ENCODE data around the gene NMS.

NMS gene

DNA sequence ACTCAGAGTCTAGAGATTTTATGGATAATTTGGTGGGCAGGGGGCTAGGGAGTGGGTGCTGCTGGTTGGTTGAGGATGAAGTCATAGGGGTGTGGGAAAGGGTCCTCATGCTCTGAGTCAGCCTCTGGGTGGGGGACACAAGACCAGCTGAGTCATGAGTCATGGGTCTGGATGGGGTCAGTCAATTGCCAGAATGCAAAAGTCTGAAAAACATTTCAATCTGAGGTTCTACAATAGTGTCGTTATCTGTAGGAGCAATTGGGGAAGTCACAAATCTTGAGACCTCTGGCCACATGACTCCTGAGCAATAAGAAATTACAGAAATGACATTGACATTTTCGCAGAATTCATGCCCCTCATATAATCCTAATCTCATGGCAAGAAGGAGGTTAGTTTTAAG, 15.1 kb downstream of the NMS start:
- no peak for DNase-seq (ENCODE audit: low read depth)

DNA sequence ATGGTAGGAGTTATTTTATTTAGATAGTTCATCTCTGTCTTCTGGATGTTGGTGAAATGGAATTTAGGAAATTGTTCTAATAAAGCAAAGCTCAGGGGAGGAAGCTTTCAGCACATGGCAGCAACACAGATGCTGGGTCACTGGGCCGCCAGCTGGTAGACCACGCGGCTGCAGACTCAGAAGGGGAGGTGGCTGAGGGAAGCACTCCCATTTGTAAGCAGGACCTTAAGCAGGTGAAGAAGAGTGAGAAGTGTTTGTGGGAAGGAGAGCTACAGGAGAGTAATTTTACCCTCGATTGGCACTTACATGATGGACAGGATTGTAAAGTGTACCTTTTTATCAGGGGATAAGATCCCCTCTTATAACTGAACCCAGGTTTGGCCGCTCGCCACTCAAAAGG, 24.4 kb downstream of the NMS start:
- no peak for DNase-seq (ENCODE audit: low read depth)

DNA sequence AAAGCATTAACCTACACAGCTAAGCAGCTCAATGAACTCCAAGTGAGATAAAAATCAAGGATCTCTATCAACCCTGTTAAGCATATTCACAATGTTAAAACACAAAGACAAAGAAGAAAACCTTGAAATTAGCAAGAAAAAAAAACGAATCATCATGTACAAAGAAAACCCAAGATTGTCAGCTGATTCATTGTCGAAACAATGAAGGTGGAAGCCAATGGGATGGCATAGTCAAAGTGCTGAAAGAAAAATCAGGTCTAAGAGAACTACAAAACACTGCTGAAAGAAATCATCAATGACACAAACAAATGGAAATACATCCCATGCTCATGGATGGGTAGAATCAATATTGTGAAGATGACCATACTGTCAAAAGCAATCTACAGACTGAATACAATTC, 32.5 kb downstream of the NMS start:
- no peak for DNase-seq (ENCODE audit: low read depth)

DNA sequence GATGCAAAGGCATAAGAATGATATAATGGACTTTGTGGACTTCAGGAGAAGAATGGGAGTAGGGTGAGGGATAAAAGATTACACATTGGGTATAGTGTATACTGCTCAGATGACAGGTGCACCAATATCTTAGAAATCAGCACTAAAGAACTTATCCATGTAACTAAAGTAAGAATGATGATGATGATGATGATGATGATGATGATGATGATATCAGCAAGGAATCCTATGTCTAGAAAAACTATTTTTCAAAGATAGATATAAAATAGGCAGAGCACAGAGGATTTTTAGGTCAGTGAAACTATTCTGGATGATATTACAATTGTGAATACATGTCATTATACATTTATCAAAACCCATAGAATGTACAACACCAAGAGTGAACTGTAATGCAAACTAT, 34.3 kb downstream of the NMS start:
- no peak for DNase-seq (ENCODE audit: low read depth)

DNA sequence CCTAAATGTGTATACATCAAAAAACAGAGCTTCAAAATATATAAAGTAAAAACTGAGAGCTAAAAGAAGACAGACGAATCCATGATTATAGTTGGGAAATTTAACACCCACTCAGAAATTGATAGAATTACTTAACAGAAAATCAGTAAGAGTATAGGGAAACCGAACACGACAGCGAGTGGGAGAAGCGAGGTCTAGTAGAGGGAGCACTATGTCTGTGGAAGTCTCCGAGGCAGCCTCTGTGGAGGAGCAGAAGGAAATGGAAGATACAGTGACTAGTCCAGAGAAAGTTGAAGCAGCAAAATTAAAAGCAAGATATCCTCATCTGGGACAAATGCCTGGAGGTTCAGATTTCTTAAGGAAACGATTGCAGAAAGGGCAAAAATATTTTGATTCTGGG, 38.8 kb downstream of the NMS start:
- no peak for DNase-seq (ENCODE audit: low read depth)

DNA sequence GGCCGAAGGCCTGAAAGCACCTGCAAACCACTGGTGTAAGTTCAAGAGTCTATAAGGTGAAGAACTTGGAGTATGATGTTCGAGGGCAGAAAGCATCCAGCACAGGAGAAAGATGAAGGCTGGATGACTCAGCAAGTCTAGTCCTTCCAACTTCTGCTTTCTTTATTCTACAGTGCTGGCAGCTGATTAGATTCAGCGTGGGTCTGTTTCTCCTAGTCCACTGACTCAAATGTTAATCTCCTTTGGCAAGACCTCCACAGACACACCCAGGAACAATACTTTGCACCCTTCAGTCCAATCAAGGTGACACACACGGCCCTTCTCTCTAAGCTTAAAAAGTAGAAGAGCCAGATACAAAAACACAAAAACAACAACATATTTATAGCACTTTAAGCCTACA, 43.4 kb downstream of the NMS start:
- no peak for DNase-seq (ENCODE audit: low read depth)

DNA sequence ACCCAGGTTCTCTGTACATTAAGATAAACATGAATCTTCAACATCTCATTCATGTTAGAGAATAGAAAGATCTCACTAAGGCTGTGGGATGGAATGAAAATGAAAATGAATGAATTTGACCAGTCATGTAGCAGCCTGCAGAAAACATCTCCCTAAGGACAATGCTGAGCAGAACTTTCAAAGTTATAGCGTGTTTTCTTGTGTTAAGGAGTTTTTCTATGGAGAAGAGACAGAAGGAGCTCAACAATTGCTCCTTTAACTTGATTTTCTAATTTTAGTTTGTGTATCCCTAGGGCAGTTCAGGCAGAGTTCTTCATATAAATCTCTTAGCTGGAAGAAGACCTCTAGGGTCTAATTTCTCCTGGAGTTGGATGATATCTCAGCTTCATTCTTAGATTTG, 47.3 kb downstream of the NMS start:
- DNase-seq (ENCODE audit: low read depth) = no peak

DNA sequence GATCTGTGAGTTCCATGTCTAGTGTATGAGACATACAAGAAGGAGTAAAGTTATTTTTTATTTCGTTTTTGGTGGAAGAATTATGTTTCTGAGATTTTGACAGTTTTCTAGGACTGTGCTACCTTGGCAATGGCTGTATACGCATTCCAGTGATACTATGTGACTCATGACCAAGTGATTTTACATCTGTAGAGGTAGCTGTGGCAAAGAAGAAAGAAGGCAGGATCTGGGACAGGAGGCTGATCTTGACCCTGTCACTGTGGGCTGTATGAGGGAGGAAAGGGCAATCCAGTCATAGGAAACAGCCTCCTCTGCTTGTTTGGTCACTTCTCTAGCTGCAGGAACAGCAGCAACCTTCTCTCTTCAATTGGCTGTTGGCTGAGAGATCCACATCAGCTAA, 48.5 kb downstream of the NMS start:
- DNase-seq (ENCODE audit: low read depth) = no peak

DNA sequence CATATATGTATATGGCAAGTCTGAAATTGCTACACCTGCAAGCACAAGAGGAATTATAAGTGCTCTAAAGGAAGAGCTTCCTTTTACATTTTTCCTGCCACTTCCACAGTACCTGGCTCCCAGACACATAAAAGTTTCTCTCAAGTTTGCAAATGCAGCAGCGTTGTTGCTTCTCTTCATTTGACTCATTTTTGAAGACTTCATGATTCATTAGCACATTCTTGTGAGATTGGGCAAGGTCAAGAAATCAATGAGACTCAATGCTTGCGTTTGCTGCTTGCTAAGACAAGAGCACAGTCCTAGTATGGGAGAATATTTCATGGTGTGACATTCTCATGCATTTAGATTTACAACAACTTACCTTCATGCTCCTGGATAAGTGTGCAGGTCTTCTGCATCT, 49.9 kb downstream of the NMS start:
- DNase-seq (ENCODE audit: low read depth) = no peak

DNA sequence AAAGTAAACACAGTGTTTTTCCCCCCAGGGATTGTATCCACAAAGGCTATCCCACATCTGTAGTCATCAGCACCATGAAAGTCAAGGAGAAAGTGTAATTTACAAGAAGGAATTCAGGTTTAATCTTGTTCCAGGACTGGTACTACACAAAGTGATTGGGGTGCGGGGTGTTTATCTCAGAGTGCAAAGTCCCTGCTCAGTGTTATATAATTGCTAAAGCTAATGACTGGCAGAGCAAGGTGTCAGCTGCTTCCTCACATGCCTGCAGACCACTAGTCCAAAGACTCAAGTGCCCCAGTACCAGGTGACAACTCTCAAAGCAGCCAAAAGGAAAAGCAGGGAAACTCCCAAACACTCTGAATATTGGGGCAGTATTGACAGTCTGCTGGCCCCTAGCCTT, 52.1 kb downstream of the NMS start:
- no peak for DNase-seq (ENCODE audit: low read depth)

DNA sequence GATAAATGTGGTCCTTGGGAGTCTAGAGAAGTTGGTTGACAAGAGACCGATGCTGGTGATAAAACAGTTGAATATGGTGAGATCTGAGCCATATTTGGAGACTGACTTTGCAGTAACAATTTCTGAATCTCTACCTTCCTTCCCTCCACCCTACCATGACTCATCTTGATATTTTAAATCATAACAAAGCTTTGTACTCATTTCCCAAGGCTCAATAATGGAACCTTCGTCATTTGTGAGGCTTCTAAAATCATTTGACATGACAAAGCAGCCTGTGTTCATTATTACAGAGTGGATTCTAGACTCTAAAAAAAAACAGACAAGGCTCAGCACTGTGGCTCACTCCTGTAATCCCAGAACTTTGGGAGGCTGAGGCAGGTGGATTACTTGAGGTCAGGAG, 54.0 kb downstream of the NMS start:
- no peak for DNase-seq (ENCODE audit: low read depth)

DNA sequence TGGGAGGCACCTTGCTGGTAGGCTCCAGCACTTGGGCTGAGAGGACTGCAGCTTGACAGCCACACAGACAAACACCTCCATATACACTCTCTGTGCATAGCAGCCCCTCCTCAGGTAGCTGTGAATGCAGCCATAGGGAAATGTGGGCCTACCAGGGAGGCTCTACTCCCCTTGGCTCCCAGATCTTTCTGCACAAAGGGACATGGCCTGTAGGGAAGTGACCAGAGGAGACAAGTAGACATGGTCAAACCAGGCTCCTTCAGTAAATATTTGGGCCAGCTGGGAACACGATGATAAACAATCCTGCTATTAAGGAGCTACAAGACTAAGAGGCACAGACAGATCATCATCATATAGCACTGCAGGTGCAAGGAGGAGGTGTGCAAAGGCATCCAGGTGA, 56.6 kb downstream of the NMS start:
- DNase-seq (ENCODE audit: low read depth) = no peak

DNA sequence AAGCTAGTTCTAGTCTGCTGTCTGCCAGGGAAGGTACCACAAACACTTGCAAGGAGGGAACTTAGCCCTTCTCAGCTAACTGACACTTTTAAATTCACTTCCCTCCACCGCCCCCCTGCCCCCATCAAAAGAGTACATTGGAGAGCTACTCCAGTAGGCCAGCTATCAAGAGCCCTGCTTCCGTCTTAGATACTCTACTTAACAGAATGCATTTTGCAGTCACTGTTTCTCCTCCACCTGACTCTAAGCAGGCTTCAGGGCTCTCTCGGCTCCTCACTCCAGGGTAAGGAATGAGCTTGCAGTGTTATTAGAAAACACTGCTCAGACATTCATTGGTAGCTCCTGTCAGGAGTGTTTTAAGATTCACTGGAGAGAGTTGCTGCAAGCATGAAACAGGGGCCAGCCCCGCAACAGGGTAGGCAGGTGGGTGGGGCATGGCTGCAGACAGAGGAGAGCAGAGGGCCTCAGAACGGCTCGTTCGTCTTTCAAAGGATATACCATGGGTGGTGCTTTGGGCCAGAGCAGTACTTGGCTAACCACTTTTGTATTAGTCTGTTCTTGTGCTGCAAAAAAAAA, 57.2 kb downstream of the NMS start:
- no peak for DNase-seq (ENCODE audit: low read depth)

DNA sequence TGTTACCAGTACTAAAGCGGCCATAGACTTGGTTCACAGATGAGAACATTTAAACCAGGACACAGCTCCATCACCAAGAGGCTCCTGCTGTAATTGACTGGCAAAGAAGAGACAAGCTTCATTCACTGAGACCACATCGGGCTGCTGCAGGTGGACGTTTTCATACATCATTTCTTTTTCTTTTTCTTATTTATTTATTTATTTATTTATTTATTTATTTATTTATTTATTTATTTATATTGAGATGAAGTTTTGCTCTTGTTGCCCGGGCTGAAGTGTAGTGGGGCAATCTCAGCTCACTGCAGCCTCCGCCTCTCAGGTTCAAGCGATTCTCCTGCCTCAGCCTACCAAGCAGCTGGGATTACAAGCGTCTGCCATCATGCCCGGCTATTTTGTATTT, 58.9 kb downstream of the NMS start:
- DNase-seq (ENCODE audit: low read depth) = no peak

DNA sequence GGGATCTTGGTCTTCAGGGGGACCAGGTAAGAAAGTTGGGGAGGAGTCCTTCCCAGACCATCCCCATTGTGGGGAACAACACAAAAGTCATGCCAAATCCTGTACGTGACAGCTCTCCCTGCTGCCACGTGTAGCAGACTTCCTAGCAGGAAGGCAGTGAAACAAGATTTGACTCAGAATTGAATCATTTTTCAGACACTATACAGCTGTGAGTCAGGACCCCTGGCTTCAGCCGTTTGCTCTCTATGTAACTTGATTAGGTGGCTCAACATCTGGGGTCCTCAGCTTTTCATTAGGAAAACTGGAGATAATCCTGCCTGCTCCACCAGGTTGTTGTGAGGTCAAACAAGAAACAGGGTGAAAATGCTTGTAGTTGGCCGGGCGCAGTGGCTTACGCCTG, 59.6 kb downstream of the NMS start:
- DNase-seq (ENCODE audit: low read depth) = no peak

Data from stimulated activated CD8-positive, alpha-beta memory T cell treated with anti-CD3 and anti-CD28 coated beads, Interleukin-15, amount 100 ng/mL, for 24 hours (primary cell).